ENCODE measurements around the gene PLEKHB2. TPM values are rescaled to one million over a fixed set of nuclear protein-coding genes. Genes with fewer than 3 reads are reported as not detected.
A peak's percentile ranks its signal among the peaks of the same experiment; 100 is the strongest.
"Not testable (repeated sequence)": the region's sequence is repeated elsewhere in the genome, so short reads cannot be mapped to it uniquely, and the experiment has no call there.

PLEKHB2 gene
- 30.8 TPM for total RNA-seq

GRCh38 chr2:131105156-131105949 is at the start of gene PLEKHB2:
PLEKHB2 (plus strand) TSS chr2:131105336; CDS start chr2:131120942, 15,606 bp downstream.
- ATAC-seq = peak; percentile 83

- ATAC-seq = no peak
These were observed 48.8 kb upstream of the PLEKHB2 start for GRCh38 chr2:131056204-131056931.

- ATAC-seq = no peak
These were observed 48.2 kb upstream of the PLEKHB2 start for GRCh38 chr2:131056932-131057287.

- ATAC-seq = no peak
These were observed 46.8 kb upstream of the PLEKHB2 start for GRCh38 chr2:131058214-131058843.

GRCh38 chr2:131058920-131059319 is 46.2 kb upstream of the PLEKHB2 start:
- ATAC-seq = no peak

GRCh38 chr2:131063501-131064283 is 41.4 kb upstream of the PLEKHB2 start:
- no peak for ATAC-seq

GRCh38 chr2:131064589-131065512 is 40.3 kb upstream of the PLEKHB2 start:
- ATAC-seq = no peak

GRCh38 chr2:131067465-131068125 is 37.5 kb upstream of the PLEKHB2 start:
- no peak for ATAC-seq

- ATAC-seq = not testable (repeated sequence)
These were observed 37.0 kb upstream of the PLEKHB2 start for GRCh38 chr2:131068172-131068571.

GRCh38 chr2:131075578-131075977 is 29.6 kb upstream of the PLEKHB2 start:
- ATAC-seq = not testable (repeated sequence)

- no peak for ATAC-seq
These were observed 28.4 kb upstream of the PLEKHB2 start for GRCh38 chr2:131076707-131077106.

- ATAC-seq = no peak
These were observed 27.8 kb upstream of the PLEKHB2 start for GRCh38 chr2:131077182-131077846.

- ATAC-seq = peak; percentile 69
These were observed 27.2 kb upstream of the PLEKHB2 start for GRCh38 chr2:131077966-131078365.

- not testable (repeated sequence) for ATAC-seq
These were observed 25.2 kb upstream of the PLEKHB2 start for GRCh38 chr2:131079931-131080330.

- no peak for ATAC-seq
These were observed 23.9 kb upstream of the PLEKHB2 start for GRCh38 chr2:131081190-131081589.

- ATAC-seq = no peak
These were observed 19.5 kb upstream of the PLEKHB2 start for GRCh38 chr2:131085646-131086045.

- ATAC-seq = no peak
These were observed 12.6 kb upstream of the PLEKHB2 start for GRCh38 chr2:131092458-131093005.

- ATAC-seq = peak; percentile 96
These were observed 12.0 kb upstream of the PLEKHB2 start, which contains the start of gene FAM168B for GRCh38 chr2:131093006-131093695. FAM168B (minus strand) TSS chr2:131093460; CDS start chr2:131082646, 10,814 bp downstream.

Measured in esophagus mucosa (tissue), 1 donor.